Measurements from ENCODE around the gene LYL1. TPM values are rescaled to one million over a fixed set of nuclear protein-coding genes. Genes with fewer than 3 reads are reported as not detected.

LYL1 gene
- polyA plus RNA-seq, 1 donor from 2014 or later, result not detected

DNA sequence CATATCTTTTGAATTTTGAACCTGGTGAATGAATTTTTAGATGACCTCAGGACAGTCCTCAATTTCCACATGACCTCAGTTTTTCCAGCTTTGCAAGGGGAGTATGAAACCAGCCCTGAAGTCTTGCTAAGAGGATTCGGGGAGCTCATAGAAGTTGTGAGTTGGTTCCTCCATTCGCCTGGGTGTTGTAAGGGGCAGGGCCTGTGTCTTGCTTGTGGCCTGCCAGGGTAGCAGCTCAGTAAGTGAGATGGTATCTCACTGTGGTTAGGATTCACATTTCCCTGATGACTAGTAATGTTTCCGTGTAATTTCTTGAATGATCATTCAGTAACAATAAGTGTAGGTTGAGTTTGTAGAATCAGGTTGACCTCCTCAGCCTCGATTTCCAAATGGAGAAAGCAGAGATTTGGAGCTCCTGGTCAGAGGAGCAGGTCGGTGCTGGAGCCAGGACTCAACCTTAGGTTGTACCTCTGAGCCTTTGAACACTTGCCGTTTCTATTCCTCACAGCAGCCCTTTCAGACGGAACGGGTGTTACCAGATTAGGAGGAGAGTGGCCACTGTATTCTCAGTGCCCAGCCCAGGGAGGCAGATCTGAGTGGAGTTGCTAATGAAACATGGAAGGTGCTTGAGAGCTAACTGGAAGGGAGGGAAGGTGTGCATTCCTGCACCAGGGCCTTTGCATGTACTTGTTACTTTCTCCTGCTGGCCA, 30.0 kb upstream of the LYL1 start:
- H3K4me2 ChIP-seq (ENCODE audit: low read length), result no peak overlapping the region
- H4K20me1 ChIP-seq (ENCODE audit: insufficient read depth), result no peaks in the 10 kb centered on the region
- no peak overlapping the region for H3K27ac ChIP-seq (ENCODE audit: low read length)
- no peak overlapping the region for H3K4me3 ChIP-seq (ENCODE audit: low read length)
- H3K9me2 ChIP-seq (ENCODE audit: insufficient read depth, low read length), result no peaks in the 10 kb centered on the region
- H3K36me3 ChIP-seq (ENCODE audit: insufficient read depth, low read length), result no peaks in the 10 kb centered on the region
- TF ChIP-seq RAD21 (conservative IDR thresholded peaks at IDR 0.05), result no peak
- TF ChIP-seq, protein P1, sequence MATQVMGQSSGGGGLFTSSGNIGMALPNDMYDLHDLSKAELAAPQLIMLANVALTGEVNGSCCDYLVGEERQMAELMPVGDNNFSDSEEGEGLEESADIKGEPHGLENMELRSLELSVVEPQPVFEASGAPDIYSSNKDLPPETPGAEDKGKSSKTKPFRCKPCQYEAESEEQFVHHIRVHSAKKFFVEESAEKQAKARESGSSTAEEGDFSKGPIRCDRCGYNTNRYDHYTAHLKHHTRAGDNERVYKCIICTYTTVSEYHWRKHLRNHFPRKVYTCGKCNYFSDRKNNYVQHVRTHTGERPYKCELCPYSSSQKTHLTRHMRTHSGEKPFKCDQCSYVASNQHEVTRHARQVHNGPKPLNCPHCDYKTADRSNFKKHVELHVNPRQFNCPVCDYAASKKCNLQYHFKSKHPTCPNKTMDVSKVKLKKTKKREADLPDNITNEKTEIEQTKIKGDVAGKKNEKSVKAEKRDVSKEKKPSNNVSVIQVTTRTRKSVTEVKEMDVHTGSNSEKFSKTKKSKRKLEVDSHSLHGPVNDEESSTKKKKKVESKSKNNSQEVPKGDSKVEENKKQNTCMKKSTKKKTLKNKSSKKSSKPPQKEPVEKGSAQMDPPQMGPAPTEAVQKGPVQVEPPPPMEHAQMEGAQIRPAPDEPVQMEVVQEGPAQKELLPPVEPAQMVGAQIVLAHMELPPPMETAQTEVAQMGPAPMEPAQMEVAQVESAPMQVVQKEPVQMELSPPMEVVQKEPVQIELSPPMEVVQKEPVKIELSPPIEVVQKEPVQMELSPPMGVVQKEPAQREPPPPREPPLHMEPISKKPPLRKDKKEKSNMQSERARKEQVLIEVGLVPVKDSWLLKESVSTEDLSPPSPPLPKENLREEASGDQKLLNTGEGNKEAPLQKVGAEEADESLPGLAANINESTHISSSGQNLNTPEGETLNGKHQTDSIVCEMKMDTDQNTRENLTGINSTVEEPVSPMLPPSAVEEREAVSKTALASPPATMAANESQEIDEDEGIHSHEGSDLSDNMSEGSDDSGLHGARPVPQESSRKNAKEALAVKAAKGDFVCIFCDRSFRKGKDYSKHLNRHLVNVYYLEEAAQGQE (IDR thresholded peaks at IDR 0.05; ENCODE audit: borderline replicate concordance), result no peak
- TF ChIP-seq, protein P2, sequence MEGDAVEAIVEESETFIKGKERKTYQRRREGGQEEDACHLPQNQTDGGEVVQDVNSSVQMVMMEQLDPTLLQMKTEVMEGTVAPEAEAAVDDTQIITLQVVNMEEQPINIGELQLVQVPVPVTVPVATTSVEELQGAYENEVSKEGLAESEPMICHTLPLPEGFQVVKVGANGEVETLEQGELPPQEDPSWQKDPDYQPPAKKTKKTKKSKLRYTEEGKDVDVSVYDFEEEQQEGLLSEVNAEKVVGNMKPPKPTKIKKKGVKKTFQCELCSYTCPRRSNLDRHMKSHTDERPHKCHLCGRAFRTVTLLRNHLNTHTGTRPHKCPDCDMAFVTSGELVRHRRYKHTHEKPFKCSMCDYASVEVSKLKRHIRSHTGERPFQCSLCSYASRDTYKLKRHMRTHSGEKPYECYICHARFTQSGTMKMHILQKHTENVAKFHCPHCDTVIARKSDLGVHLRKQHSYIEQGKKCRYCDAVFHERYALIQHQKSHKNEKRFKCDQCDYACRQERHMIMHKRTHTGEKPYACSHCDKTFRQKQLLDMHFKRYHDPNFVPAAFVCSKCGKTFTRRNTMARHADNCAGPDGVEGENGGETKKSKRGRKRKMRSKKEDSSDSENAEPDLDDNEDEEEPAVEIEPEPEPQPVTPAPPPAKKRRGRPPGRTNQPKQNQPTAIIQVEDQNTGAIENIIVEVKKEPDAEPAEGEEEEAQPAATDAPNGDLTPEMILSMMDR (IDR thresholded peaks at IDR 0.05; ENCODE audit: poor library complexity, severe bottlenecking), result no peak
- no peak for TF ChIP-seq EZH2 (IDR thresholded peaks at IDR 0.05; ENCODE audit: borderline replicate concordance, insufficient read depth, low read length, poor library complexity, severe bottlenecking)
- TF ChIP-seq EP300 (conservative IDR thresholded peaks at IDR 0.05; ENCODE audit: poor library complexity, severe bottlenecking), result no peak
- no peak for TF ChIP-seq TAF1 (IDR thresholded peaks at IDR 0.05; ENCODE audit: low read depth)
- TF ChIP-seq SMC3 (conservative IDR thresholded peaks at IDR 0.05; ENCODE audit: poor library complexity), result no peak
- no peak for TF ChIP-seq POLR2AphosphoS5 (IDR thresholded peaks at IDR 0.05)
- TF ChIP-seq MXI1 (conservative IDR thresholded peaks at IDR 0.05; ENCODE audit: poor library complexity, severe bottlenecking), result no peak
- H3K9ac ChIP-seq (ENCODE audit: low read length), result no peak overlapping the region
- no peaks in the 10 kb centered on the region for H3K9me3 ChIP-seq (ENCODE audit: low read length)
- H3F3A ChIP-seq (ENCODE audit: insufficient read depth, low read length, poor library complexity, severe bottlenecking), result no peaks in the 10 kb centered on the region
- H3K79me2 ChIP-seq (replicated peaks; ENCODE audit: insufficient read depth, low read length), result peaks cover 15% of the 10 kb centered on the region
- no peaks in the 10 kb centered on the region for H3K27me3 ChIP-seq (ENCODE audit: insufficient read depth, low read depth, low read length)
- no peak overlapping the region for H2AFZ ChIP-seq (ENCODE audit: low read depth, low read length)

DNA sequence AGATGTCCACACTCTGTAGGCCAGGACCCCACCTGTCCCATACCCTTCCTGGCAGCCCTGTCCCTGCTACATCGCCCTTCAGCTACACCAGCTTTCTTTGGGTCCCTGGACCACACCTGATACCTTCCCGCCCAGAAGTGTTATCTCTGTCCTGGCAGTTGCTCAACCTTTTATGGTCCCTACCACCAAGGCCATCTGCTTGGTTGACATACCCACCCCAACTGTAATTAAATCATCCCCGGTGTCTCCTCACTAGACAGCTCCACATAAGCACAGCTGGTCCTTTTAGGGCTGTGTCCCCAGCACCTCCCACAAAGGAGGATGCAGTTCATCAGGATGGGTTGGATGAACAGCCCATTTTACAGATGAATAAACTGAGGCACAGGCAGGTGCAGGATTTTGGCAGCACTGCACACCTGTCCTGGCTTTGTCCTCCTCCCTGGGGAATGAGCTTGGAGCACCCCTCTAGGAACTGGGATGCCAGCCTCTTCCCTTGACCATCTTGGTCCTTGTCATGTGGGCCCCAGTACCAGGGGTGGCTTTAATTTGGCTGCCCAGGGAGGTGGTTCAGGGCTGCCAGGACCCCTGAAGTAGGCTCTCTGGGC, 28.3 kb upstream of the LYL1 start:
- no peak for TF ChIP-seq EP300 (conservative IDR thresholded peaks at IDR 0.05; ENCODE audit: poor library complexity, severe bottlenecking)
- TF ChIP-seq TAF1 (IDR thresholded peaks at IDR 0.05; ENCODE audit: low read depth), result no peak
- TF ChIP-seq EZH2 (IDR thresholded peaks at IDR 0.05; ENCODE audit: borderline replicate concordance, insufficient read depth, low read length, poor library complexity, severe bottlenecking), result no peak
- no peak for TF ChIP-seq RAD21 (conservative IDR thresholded peaks at IDR 0.05)
- TF ChIP-seq, protein P2 (IDR thresholded peaks at IDR 0.05; ENCODE audit: poor library complexity, severe bottlenecking), result no peak
- TF ChIP-seq POLR2AphosphoS5 (IDR thresholded peaks at IDR 0.05), result no peak
- TF ChIP-seq MXI1 (conservative IDR thresholded peaks at IDR 0.05; ENCODE audit: poor library complexity, severe bottlenecking), result no peak
- TF ChIP-seq, protein P1 (IDR thresholded peaks at IDR 0.05; ENCODE audit: borderline replicate concordance), result no peak
- Histone ChIP-seq H3K9me3 (ENCODE audit: low read length) (no peaks in the 10 kb centered on the region), H3K9ac (ENCODE audit: low read length) (no peak overlapping the region), H3K4me2 (ENCODE audit: low read length) (no peak overlapping the region), H4K20me1 (ENCODE audit: insufficient read depth) (no peaks in the 10 kb centered on the region), H3K27ac (ENCODE audit: low read length) (no peak overlapping the region), H3F3A (ENCODE audit: insufficient read depth, low read length, poor library complexity, severe bottlenecking) (no peaks in the 10 kb centered on the region), H3K27me3 (ENCODE audit: insufficient read depth, low read depth, low read length) (no peaks in the 10 kb centered on the region), H3K4me3 (ENCODE audit: low read length) (no peak overlapping the region), H3K9me2 (ENCODE audit: insufficient read depth, low read length) (no peaks in the 10 kb centered on the region), H3K36me3 (ENCODE audit: insufficient read depth, low read length) (no peaks in the 10 kb centered on the region), H2AFZ (ENCODE audit: low read depth, low read length) (no peak overlapping the region), H3K79me2 (replicated peaks; ENCODE audit: insufficient read depth, low read length) (peaks cover 15% of the 10 kb centered on the region)
